LoVo (cell line): ENCODE measurements around the gene TTC7B.

Experiments
- DNase-seq: peaks from one replicate; pipeline ENCODE4 v3.0.0-alpha.2; 2016; ENCODE audit warnings: low spot score

TTC7B gene

GRCh38 chr14:90575781-90576180 is 240.4 kb downstream of the TTC7B start:
- DNase-seq = no peak

- no peak for DNase-seq
Measured at GRCh38 chr14:90575336-90575735, 240.9 kb downstream of the TTC7B start.

DNA sequence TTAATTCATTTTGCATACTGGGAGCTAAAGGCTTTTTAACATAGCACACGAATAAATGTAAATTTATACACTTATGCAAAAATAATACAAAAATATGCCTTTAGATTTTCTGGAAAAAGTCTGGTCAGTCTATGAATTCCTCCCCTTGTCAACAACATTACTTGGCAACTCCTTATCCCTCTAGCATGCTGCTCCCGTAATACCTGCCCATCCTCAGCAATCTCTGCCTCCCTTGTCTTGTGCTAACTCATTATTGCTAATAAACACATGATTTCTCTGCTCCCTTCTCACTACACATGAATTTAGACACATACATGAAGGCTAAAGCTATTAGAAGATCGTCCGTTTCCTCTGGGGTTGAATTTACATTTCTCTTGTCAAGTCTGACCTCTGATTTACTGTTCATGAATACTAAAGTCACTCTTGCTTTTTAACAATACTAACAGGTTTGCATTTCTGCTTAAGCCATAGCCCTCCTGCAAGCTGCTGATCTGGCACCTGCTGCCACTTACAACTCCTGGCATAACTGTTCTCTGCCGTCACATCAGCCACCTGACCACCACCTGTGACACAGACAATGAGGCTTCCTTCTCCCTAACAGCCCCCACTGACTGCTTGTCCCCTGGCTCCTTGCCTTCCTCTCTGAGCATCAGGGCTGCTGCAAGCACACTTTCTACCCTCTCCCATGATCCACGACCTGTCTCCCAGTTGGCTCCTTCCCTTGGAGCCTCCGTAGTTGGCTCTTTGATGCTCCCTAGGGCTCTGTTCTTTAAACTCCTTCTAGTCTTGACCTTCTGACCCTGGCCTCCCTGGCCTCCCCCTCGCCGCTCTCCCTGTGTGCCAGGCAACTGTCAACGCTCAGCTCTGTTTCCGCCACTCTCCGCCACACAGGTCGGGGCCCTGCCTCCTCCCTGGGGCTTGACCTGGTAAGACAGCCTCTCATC is 241.8 kb downstream of the TTC7B start:
- DNase-seq = no peak

DNA sequence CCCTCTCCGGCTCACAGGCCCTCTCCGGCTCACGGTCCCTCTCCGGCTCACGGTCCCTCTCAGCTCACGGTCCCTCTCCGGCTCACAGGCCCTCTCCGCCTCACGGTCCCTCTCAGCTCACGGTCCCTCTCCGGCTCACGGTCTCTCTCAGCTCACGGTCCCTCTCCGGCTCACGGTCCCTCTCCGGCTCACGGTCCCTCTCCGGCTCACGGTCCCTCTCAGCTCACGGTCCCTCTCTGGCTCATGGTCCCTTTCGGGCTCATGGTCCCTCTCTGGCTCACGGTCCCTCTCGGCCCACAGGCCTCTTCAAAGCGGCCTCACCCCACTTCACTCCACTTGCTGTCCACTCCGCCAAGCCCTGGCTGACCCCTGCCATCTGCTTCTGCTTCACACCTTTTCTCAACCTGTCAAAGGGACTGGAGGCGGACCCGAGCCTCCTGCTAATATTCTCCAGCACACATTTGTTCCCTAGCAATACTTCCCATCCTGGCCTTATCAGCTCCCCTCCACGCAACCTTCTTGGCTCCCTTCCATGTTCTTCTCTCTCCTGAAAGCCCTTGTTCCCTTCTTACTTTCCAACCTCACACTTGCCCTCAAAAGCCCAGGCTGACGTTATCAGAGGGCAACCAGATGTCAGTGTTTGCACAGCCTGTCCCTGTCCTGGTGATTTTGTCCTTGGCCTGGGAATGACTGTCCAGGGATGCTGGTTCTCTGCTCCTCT is 242.7 kb downstream of the TTC7B start:
- no peak for DNase-seq

- DNase-seq = no peak
Measured at GRCh38 chr14:90572441-90573150, 243.6 kb downstream of the TTC7B start.

- DNase-seq = no peak
Measured at GRCh38 chr14:90571149-90571947, 244.9 kb downstream of the TTC7B start.

GRCh38 chr14:90570461-90570860 is 245.8 kb downstream of the TTC7B start:
- no peak for DNase-seq

- DNase-seq = no peak
Measured at GRCh38 chr14:90569606-90570387, 246.4 kb downstream of the TTC7B start.

GRCh38 chr14:90569201-90569600 is 247.0 kb downstream of the TTC7B start:
- DNase-seq = no peak

DNA sequence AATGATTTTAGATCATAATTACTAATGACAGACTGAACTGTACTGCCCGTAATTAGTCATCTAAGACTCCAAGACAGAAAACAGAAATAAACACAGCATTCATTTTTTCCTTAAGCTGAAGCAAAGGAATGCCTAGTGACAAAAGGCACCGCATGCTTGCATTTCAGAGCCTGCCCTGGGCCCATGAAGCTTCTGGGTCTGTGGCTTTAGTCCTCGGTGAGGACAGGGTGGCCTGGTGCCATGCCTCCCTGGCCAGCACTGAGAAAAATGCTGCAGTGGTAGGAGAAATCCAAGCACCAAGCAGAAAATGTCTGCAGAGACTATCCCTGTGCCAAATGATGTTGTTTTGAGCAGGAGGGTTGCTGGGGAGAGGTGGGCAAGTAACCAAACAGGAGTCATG is 247.8 kb downstream of the TTC7B start:
- no peak for DNase-seq

DNA sequence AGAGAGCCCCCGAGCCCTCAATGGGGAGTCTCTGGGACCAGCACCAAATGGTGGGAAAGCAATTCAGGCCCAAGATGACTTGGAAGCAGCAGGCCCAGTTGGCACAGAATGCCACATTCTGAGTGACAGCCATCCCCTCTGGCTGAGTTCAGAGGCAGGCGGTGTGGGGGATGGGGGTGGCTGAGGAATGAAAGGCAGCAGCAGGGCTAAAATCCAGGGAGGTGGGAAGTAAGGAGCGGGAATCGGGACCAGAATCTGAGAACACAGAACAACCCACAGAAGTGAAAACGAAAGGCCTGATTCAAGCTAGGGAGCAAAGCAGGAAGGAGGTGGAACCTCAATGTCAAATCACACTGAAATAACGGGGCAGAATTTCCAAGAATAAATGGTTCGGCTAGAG is 248.2 kb downstream of the TTC7B start:
- no peak for DNase-seq

DNA sequence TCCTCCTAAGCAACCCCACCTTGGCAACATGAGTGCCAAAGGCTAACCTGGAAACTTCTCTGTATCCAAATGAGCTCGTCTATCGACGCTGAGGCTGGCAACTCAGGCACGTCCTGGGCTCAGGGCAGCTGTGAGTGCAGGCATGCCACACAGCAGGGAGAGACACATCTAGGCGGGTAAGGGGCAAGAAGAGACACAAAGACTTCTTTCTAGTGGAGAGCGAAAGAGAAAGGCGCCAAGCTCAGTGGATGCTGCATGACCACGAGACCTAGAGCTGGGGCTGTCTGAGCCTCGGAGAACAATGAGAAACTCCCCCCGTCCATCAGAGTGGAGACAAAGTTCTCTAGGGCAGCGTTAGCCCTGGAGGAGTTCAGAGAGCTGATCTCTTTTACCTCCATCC is 249.0 kb downstream of the TTC7B start:
- DNase-seq = no peak

DNA sequence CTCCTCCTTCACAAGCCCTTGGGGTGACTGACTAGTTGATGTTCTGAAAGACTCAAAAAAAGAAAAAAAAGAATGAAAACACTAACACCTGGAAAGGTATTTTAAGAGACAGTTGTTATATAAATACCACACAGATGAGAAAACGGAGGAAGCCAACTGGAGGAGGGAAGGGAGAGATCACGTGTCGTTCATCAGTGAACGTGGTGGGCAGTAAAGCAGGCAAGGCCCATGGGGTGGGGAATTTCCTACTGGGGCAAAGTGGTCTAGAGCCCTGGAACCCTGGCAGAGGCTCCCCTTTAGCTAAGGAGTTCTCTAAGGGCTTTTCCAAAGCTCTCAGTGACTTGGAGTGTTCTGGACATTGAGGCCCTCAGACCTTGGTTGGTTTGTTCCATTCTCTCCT is 249.7 kb downstream of the TTC7B start:
- DNase-seq = no peak

DNA sequence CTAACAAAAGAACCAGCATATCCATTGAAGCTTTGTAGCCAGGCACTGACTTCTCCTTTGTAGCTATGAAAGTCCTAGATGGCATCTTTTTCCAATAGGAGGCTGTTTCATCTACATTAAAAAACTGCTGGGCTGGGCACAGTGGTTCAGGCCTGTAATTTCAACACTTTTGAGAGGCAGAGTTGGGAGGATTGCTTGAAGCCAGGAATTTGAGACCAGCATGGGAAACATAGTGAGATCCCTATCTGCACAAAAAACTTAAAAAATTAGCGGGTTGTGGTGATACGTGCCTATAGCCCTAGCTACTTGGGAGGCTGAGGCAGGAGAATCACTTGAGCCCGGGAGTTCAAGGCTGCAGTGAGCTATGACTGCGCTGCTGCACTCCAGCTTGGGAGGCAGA is 251.7 kb downstream of the TTC7B start:
- no peak for DNase-seq

- no peak for DNase-seq
Measured at GRCh38 chr14:90562652-90563051, 253.6 kb downstream of the TTC7B start.

GRCh38 chr14:90561920-90562319 is 254.3 kb downstream of the TTC7B start:
- no peak for DNase-seq

GRCh38 chr14:90560991-90561390 is 255.2 kb downstream of the TTC7B start:
- no peak for DNase-seq

DNA sequence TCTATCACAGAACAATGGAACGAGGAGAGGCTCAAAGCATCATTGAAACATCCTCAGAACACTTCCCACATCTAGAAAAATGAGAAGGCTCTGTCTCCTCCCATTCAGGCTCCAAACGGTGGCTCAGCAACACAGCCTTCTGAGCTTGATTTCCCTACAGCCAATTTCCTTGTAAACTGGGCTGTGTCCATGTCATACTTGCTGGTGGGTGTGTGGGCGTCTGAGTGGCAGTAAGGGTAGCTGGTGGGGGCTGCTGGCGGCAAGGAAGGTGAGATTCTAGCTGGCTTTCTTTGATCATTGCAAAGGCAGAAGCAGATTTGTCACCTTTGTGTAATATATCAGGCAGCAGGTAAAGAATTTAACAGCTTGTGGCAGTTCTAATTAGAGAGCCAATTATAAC is 255.7 kb downstream of the TTC7B start:
- no peak for DNase-seq

DNA sequence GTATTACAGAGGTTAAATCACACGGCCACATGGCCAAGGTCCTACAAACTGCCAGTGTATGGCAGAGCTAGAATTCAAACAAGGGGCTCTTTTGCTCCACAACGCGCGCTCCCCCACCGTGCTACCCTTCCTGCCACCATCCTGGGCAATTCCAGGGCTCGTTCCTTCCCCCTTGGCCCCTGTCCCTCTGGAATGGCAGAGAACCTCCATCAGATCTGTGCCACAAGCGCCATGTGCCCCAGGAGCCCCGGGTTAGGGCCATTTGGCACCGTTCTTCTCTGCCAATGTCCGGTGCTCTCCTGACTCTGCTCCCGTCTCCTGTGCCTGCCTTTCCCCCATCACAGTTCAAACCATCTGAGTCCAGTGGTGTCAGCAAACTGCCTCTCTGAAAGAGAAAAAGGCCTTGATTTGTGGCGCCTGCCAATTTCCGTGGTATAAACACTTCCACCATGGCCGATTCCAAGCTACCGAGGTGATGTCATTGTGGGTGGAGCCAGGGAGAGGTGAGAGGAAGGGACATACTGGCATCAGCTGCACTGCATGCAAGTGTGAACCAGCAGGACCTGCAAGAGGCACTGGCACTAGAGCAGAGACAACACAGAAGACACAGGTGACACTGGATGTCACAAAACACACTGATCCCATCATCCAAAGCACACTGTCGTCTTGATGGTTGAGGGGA is 256.3 kb downstream of the TTC7B start:
- DNase-seq = no peak

DNA sequence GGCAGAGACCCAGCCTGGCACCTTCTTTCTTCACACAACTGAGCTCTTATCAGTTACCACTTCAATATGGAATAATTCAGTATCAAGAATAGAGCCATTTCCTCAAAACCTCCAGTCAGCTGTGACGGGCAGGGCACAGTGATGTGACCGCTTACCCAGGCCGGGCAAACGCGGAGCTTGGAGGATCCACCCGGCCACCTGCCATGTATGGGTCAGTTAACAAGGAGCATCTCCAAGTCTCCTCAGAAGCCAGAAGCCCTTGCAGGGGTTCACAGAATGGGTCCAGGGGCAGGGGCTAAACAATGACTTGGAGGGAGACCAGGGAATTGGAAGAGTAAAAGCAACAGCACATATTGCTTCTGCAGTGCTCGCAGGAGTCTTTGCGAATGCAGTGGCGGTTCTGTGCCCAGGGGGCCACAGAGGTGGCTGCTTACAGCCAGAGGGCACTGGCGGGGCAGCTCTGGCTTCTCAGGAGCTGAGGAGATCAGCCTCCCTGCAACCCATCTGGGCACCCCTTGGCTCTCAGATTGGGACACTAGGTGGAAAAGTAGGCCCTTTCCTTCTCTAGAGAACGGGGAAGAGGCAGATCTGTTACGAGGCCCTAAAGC is 257.1 kb downstream of the TTC7B start:
- no peak for DNase-seq
